ENCODE results near the gene AEN.

GRCh38 chr15:88580532-88580931 is 40.6 kb upstream of the AEN start:
- TF ChIP-seq CTCF (IDR thresholded peaks at IDR 0.05 in 8 of 11, conservative IDR thresholded peaks at IDR 0.05 in 3 of 11): no peak
- no peak for TF ChIP-seq POLR2A (IDR thresholded peaks at IDR 0.05)
- TF ChIP-seq POLR2AphosphoS5 (IDR thresholded peaks at IDR 0.05): no peak

Measured in spleen (tissue), 7 donors.